Subcutaneous abdominal adipose tissue (tissue), 5 donors: ENCODE measurements around the gene DCAF8.

ENCODE experiments used
- H3K27ac ChIP-seq: one replicate; pipeline ENCODE4 v1.7.0; 2013; ENCODE audit warnings: low read depth, mild to moderate bottlenecking, inconsistent platforms, low read length, moderate library complexity
- H3K27me3 ChIP-seq, 5 donors: one replicate each; pipeline ENCODE4 v1.7.0; 2013; ENCODE audit warnings: low read length in 5 of 5, inconsistent platforms in 1 of 5; ENCODE audit not compliant: control insufficient read depth in 5 of 5, insufficient read depth in 4 of 5
- H3K36me3 ChIP-seq, 5 donors: one replicate each; pipeline ENCODE4 v1.7.0; 2013; ENCODE audit warnings: low read length in 5 of 5; ENCODE audit not compliant: control insufficient read depth in 5 of 5, insufficient read depth in 5 of 5
- H3K4me1 ChIP-seq, 5 donors: one replicate each; pipeline ENCODE4 v1.7.0; 2013; ENCODE audit warnings: low read length in 5 of 5, mild to moderate bottlenecking in 3 of 5, moderate library complexity in 1 of 5; ENCODE audit not compliant: control insufficient read depth in 5 of 5, insufficient read depth in 5 of 5
- H3K4me3 ChIP-seq, 5 donors: one replicate each; pipeline ENCODE4 v1.7.0; 2013; ENCODE audit warnings: low read length in 5 of 5, low read depth in 1 of 5
- H3K9ac ChIP-seq, 5 donors: one replicate each; pipeline ENCODE4 v1.7.0; 2013; ENCODE audit warnings: low read length in 5 of 5, mild to moderate bottlenecking in 4 of 5, moderate library complexity in 3 of 5
- H3K9me3 ChIP-seq, 5 donors: one replicate each; pipeline ENCODE4 v1.7.0; 2013; ENCODE audit warnings: low read length in 5 of 5; ENCODE audit not compliant: control insufficient read depth in 5 of 5
- donor health status: healthy.
- donor health status: healthy.
- donor health status: healthy.
- donor health status: healthy.
- donor health status: healthy.

The DCAF8 gene

GRCh38 chr1:160219062-160219929, 43.1 kb downstream of the DCAF8 start:
- Histone ChIP-seq H3K9ac (peak overlapping the region in 4 of 5 donors; percentile 9 to 50 (median 14)), H3K9me3 (no peaks in the 10 kb centered on the region), H3K4me3 (no peak overlapping the region), H3K36me3 (peaks cover 58 to 97% (median 91%) of the 10 kb centered on the region in 5 donors), H3K27me3 (no peaks in the 10 kb centered on the region), H3K27ac (peak overlapping the region; percentile 75), H3K4me1 (peaks cover 4 to 35% (median 21%) of the 10 kb centered on the region in 5 donors)

- H3K27ac ChIP-seq = peak overlapping the region; percentile 70
- H3K27me3 ChIP-seq = no peaks in the 10 kb centered on the region
- H3K4me3 ChIP-seq = no peak overlapping the region
- peaks cover 4 to 35% (median 21%) of the 10 kb centered on the region in 5 donors for H3K4me1 ChIP-seq
- H3K36me3 ChIP-seq = peaks cover 50 to 97% (median 91%) of the 10 kb centered on the region in 5 donors
- peak overlapping the region in 1 of 5 donors; percentile 53 for H3K9ac ChIP-seq
- no peaks in the 10 kb centered on the region for H3K9me3 ChIP-seq
Observed at GRCh38 chr1:160217481-160218051, 44.8 kb downstream of the DCAF8 start.

DNA sequence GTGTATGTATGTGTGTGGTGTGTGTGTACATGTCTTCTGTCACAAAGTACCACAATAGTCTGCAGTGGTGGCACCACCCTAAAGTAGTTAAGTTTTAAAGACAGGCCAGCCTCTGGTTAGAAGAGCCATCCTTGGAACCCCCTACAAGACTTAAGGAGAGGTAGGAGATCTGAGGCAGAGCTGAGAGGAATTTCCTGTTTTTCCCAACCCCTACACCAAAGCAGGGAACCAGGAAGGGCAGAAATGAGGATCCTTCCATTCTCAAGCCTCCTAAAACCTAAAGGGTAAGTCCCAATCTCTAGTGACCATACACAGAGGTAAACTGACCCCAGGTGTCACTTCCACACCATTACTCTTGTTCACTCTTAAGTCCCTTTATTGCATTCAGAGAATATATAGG, 46.0 kb downstream of the DCAF8 start:
- H3K9me3 ChIP-seq = no peaks in the 10 kb centered on the region
- peaks cover 48 to 97% (median 89%) of the 10 kb centered on the region in 5 donors for H3K36me3 ChIP-seq
- H3K9ac ChIP-seq = peak overlapping the region in 1 of 5 donors; percentile 26
- peaks cover 4 to 35% (median 21%) of the 10 kb centered on the region in 5 donors for H3K4me1 ChIP-seq
- H3K4me3 ChIP-seq = no peak overlapping the region
- H3K27me3 ChIP-seq = no peaks in the 10 kb centered on the region
- H3K27ac ChIP-seq = no peak overlapping the region

DNA sequence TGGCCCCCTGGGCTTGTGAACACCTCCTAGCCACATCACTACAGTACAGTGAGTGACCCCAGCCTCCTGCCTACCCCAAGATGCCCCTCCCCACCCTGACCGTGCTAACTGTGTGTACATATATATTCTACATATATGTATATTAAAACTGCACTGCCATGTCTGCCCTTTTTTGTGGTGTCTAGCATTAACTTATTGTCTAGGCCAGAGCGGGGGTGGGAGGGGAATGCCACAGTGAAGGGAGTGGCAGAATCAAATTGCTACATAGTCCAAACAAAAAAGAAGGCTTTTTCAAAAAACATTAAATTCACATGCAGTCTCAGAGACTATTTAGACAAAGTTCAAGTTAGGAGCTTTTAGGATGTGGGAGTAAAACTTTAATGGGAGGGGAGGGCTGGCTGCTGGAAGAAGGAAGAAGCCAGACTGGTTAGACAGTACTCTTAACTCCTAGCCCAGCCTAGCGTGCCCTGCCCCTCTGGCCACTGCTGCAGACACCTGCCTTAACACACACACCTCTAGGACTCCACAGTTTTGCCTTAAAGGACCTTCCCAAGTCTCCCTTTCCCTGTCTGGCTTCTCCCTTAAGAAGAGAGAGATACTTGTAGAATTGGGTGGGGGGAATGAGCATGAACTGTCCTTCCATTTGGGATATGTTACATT, 47.7 kb downstream of the DCAF8 start:
- Histone ChIP-seq H3K27ac (no peak overlapping the region), H3K9ac (no peak overlapping the region), H3K36me3 (peaks cover 42 to 95% (median 83%) of the 10 kb centered on the region in 5 donors), H3K4me3 (no peak overlapping the region), H3K4me1 (peaks cover 8 to 46% (median 23%) of the 10 kb centered on the region in 5 donors), H3K27me3 (no peaks in the 10 kb centered on the region), H3K9me3 (no peaks in the 10 kb centered on the region)

DNA sequence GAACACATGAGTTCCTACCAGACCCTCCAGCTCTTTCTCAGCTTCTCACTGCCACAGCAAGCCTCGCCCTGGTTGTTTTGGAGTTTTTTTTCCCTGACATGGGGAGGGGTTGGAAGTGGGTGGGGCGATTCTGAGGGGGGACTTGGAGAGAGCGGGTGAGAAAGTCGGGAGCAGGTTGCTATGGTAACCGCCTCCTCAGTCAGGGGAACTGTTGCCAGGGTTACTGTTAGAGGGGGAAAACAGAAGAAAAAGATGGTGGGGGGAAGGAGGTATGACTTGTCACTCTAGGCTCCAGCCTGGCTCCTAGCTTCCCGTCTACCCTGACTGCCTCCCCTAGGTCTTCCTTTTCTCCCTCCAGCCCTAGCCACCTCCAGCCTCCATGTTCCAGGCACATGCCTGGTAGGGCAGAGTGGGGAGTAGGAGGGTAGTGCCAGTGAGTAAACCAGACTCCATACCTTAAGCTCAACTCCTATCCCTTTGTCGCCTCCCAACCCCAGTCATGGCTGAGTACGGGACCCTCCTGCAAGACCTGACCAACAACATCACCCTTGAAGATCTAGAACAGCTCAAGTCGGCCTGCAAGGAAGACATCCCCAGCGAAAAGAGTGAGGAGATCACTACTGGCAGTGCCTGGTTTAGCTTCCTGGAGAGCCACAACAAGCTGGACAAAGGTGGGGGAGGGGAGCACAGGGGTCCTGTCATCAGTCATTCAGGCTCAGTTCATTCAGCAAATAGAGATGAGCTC, 51.1 kb downstream of the DCAF8 start:
- Histone ChIP-seq H3K4me3 (no peak overlapping the region), H3K27ac (no peak overlapping the region), H3K36me3 (peaks cover 26 to 88% (median 66%) of the 10 kb centered on the region in 5 donors), H3K4me1 (peaks cover 6 to 55% (median 45%) of the 10 kb centered on the region in 5 donors), H3K9me3 (no peaks in the 10 kb centered on the region), H3K9ac (no peak overlapping the region), H3K27me3 (no peaks in the 10 kb centered on the region)

DNA sequence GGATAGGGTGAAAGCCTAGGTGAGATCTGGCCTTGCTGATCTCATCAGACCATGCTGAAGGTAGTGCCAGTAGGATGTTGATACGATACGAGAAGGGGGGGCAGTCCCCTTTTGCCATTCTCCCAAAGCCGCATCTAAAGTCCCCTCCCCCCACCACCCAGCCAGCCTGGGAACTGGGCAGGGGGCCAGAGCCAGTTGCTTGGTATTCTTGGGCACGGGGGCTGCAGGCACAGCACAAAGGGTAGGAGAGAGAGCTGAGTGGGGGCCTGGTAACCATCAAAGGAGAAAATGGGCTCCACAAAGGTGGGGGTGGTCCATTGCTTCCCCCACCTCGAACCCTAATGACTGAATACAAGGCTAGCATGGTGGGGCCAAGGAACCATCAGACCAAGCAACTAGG, 51.8 kb downstream of the DCAF8 start:
- Histone ChIP-seq H3K4me3 (no peak overlapping the region), H3K4me1 (peaks cover 6 to 54% (median 51%) of the 10 kb centered on the region in 5 donors), H3K9ac (peak overlapping the region in 1 of 5 donors; percentile 23), H3K36me3 (peaks cover 22 to 82% (median 59%) of the 10 kb centered on the region in 5 donors), H3K27me3 (no peaks in the 10 kb centered on the region), H3K9me3 (no peaks in the 10 kb centered on the region), H3K27ac (no peak overlapping the region)

- Histone ChIP-seq H3K27ac (peak overlapping the region; percentile 91), H3K4me3 (peak overlapping the region in 1 of 5 donors; percentile 27)
Observed at GRCh38 chr1:160209321-160210046, 52.9 kb downstream of the DCAF8 start.

DNA sequence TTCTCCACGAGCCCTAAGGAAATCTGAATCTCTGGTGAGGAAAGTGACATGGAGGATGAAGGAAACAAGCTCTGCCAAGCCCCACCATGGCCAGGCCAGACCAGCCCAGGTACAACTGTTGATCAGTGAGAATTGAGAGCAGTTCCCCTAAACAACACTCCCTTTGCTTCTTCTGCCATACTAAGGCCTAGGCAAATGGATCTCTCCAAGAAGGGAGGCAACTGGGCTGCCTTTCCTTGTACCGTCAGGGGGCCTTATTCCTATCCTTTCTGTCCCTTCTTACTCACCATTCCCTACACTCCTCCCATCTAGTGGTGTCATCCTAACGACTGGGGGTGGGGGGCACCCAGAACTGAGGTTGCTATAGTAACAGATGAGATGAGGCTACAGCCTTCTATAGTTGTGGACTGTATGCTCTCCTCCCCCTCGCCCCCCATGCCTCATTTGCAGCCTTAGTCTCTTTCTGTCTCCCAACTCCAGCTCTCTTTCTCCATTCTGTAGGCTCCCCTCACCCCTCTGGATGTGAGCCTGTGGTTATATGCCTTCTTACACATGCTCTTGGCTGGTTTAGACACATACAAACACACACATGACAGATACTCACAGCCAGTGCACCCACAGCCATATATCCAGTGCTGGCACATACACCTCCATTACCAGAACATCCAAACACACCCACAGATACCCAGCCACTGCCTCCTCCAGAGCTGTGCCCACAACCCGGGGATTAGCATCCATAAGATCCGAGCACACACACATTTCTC, 53.6 kb downstream of the DCAF8 start:
- Histone ChIP-seq H3K4me3 (peak overlapping the region in 2 of 5 donors; percentile 19 to 27), H3K9me3 (no peaks in the 10 kb centered on the region), H3K36me3 (peaks cover 14 to 64% (median 41%) of the 10 kb centered on the region in 5 donors), H3K4me1 (peaks cover 6 to 68% (median 58%) of the 10 kb centered on the region in 5 donors), H3K27ac (peak overlapping the region; percentile 91), H3K27me3 (no peaks in the 10 kb centered on the region), H3K9ac (peak overlapping the region in 3 of 5 donors; percentile 31 to 61 (median 39))

More at GRCh38 chr1:160209321-160210046, 52.9 kb downstream of the DCAF8 start:
- Histone ChIP-seq H3K27me3 (no peaks in the 10 kb centered on the region), H3K36me3 (peaks cover 14 to 71% (median 49%) of the 10 kb centered on the region in 5 donors), H3K9ac (peak overlapping the region in 3 of 5 donors; percentile 18 to 39 (median 35)), H3K4me1 (peaks cover 6 to 61% (median 56%) of the 10 kb centered on the region in 5 donors), H3K9me3 (no peaks in the 10 kb centered on the region)
